WTC11 (cell line): ENCODE results near the gene ABHD4. TPM values are rescaled to one million over a fixed set of nuclear protein-coding genes. Genes with fewer than 3 reads are reported as not detected.

Experiments used
- ATAC-seq: fragments of 200-7000 bp; cut with Tn5 transposase; 2 replicates; pipeline ENCODE4 v1.10.0; 2021; ENCODE audit warnings: mild to moderate bottlenecking, moderate library complexity
- CTCF ChIA-PET: fragments of 300-600 bp; sonication (Branson Sonifier 250); formaldehyde crosslinking; loops from one replicate; lab custom pipeline; 2021; ENCODE audit warnings: antibody characterized with exemption; lab: Charles Lee
- POLR2A ChIA-PET: fragments of 350-600 bp; sonication (Branson Sonifier 250); formaldehyde crosslinking; loops from one replicate; lab custom pipeline; 2021; ENCODE audit warnings: antibody characterized with exemption; lab: Charles Lee
- DNase-seq: peaks from one replicate; pipeline ENCODE4 v3.0.0; 2021; ENCODE audit warnings: low spot score
- H3K27ac Mint-ChIP-seq: 2 replicates; pipeline ENCODE4 v1.8.0; 2021; ENCODE audit warnings: mixed read lengths
- H3K27me3 Mint-ChIP-seq: 2 replicates; pipeline ENCODE4 v1.8.0; 2021; ENCODE audit warnings: low read depth, mild to moderate bottlenecking, moderate library complexity, mixed read lengths
- H3K36me3 Mint-ChIP-seq: 2 replicates; pipeline ENCODE4 v1.8.0; 2021; ENCODE audit warnings: mixed read lengths
- H3K4me1 Mint-ChIP-seq: 2 replicates; pipeline ENCODE4 v1.8.0; 2022; ENCODE audit warnings: mixed read lengths
- H3K4me3 Mint-ChIP-seq: 2 replicates; pipeline ENCODE4 v1.8.0; 2021; ENCODE audit warnings: mild to moderate bottlenecking, moderate library complexity, mixed read lengths
- H3K9me3 Mint-ChIP-seq: 2 replicates; pipeline ENCODE4 v1.8.0; 2021; ENCODE audit warnings: mixed read lengths
- ARID4B ChIP-seq: sonication (generic); formaldehyde crosslinking; IDR thresholded peaks from 2 replicates; pipeline ENCODE4 v1.8.0; 2023; ENCODE audit warnings: missing genetic modification reagents, mild to moderate bottlenecking, borderline replicate concordance
- CREM ChIP-seq: sonication (generic); formaldehyde crosslinking; IDR thresholded peaks from 2 replicates; pipeline ENCODE4 v1.8.1; 2022; ENCODE audit warnings: mild to moderate bottlenecking, missing genetic modification reagents, moderate library complexity
- E2F5 ChIP-seq: sonication (generic); formaldehyde crosslinking; IDR thresholded peaks from 2 replicates; pipeline ENCODE4 v1.8.1; 2022; ENCODE audit warnings: mild to moderate bottlenecking, moderate library complexity, missing genetic modification reagents
- ESRRA ChIP-seq: sonication (generic); formaldehyde crosslinking; IDR thresholded peaks from 2 replicates; pipeline ENCODE4 v1.8.1; 2022; ENCODE audit warnings: mild to moderate bottlenecking, missing genetic modification reagents, borderline replicate concordance
- FOXK1 ChIP-seq: sonication (generic); formaldehyde crosslinking; IDR thresholded peaks from 2 replicates; pipeline ENCODE4 v1.8.0; 2022; ENCODE audit warnings: mild to moderate bottlenecking, moderate library complexity, missing genetic modification reagents
- JUN ChIP-seq: sonication (generic); formaldehyde crosslinking; IDR thresholded peaks from 2 replicates; pipeline ENCODE4 v1.8.0; 2023; ENCODE audit warnings: mild to moderate bottlenecking, missing genetic modification reagents
- KAT7 ChIP-seq: sonication (generic); formaldehyde crosslinking; IDR thresholded peaks from 2 replicates; pipeline ENCODE4 v1.8.1; 2023; ENCODE audit warnings: missing genetic modification reagents, mild to moderate bottlenecking, borderline replicate concordance
- MAX ChIP-seq: sonication (generic); formaldehyde crosslinking; IDR thresholded peaks from 2 replicates; pipeline ENCODE4 v1.8.0; 2022; ENCODE audit warnings: mild to moderate bottlenecking, missing genetic modification reagents
- MYBL2 ChIP-seq: sonication (generic); formaldehyde crosslinking; IDR thresholded peaks from 2 replicates; pipeline ENCODE4 v1.8.1; 2023; ENCODE audit warnings: mild to moderate bottlenecking, moderate library complexity, missing genetic modification reagents
- NR1H2 ChIP-seq: sonication (generic); formaldehyde crosslinking; IDR thresholded peaks from 2 replicates; pipeline ENCODE4 v1.9.0; 2021; ENCODE audit warnings: mild to moderate bottlenecking, moderate library complexity, missing genetic modification reagents
- PREB ChIP-seq: sonication (generic); formaldehyde crosslinking; IDR thresholded peaks from 2 replicates; pipeline ENCODE4 v1.8.1; 2022; ENCODE audit warnings: mild to moderate bottlenecking, missing genetic modification reagents, moderate library complexity, borderline replicate concordance
- PRRX2 ChIP-seq: fragments of 250-450 bp; sonication (Bioruptor Pico); IDR thresholded peaks from 2 replicates; pipeline ENCODE4 v1.8.0; 2021; ENCODE audit warnings: mild to moderate bottlenecking
- SMAD4 ChIP-seq: sonication (generic); formaldehyde crosslinking; IDR thresholded peaks from 2 replicates; pipeline ENCODE4 v1.8.0; 2022; ENCODE audit warnings: mild to moderate bottlenecking, missing genetic modification reagents
- TP53 ChIP-seq: sonication (generic); formaldehyde crosslinking; IDR thresholded peaks from 2 replicates; pipeline ENCODE4 v1.8.1; 2023; ENCODE audit warnings: mild to moderate bottlenecking, missing genetic modification reagents
- ZMAT4 ChIP-seq: fragments of 250-450 bp; sonication (Bioruptor Pico); IDR thresholded peaks from 2 replicates; pipeline ENCODE4 v1.9.0; 2021; ENCODE audit warnings: mild to moderate bottlenecking
- ZNF317 ChIP-seq: sonication (generic); formaldehyde crosslinking; IDR thresholded peaks from 2 replicates; pipeline ENCODE4 v1.8.1; 2023; ENCODE audit warnings: low read depth, mild to moderate bottlenecking, moderate library complexity, missing genetic modification reagents, borderline replicate concordance
- ZNF416 ChIP-seq: fragments of 250-450 bp; sonication (Bioruptor Pico); IDR thresholded peaks from 2 replicates; pipeline ENCODE4 v1.9.0; 2021; ENCODE audit warnings: mild to moderate bottlenecking, inconsistent platforms
- ZNF532 ChIP-seq: fragments of 250-450 bp; sonication (Bioruptor Pico); IDR thresholded peaks from 2 replicates; pipeline ENCODE4 v1.9.0; 2021; ENCODE audit warnings: mild to moderate bottlenecking, borderline replicate concordance
- total RNA-seq: library from RNA; stranded (reverse); gene quantifications from 3 replicates; pipeline ENCODE4 v1.2.3, GENCODE V29; 2021

ABHD4 gene
- total RNA-seq, 1 experiment from 2014 or later = 33.9 TPM

- no peak for TF ChIP-seq ZNF532 (CRISPR knock-in tag)
- TF ChIP-seq, all 79 proteins: peak for 3
These were observed 55.0 kb downstream of the ABHD4 start (continued) for GRCh38 chr14:22653012-22653621.

- Mint-ChIP-seq H3K27ac (no peak overlapping the region), H3K27me3 (no peaks in the 10 kb centered on the region), H3K4me1 (0 out of 2 replicates have a peak, but pooled peaks cover 3% of the 10 kb centered on the region)
- TF ChIP-seq TP53 (CRISPR knock-in tag) (no peak), MYBL2 (CRISPR knock-in tag) (no peak), SMAD4 (CRISPR knock-in tag) (no peak), E2F5 (CRISPR knock-in tag) (no peak), ZNF317 (no peak), JUN (CRISPR knock-in tag) (no peak), FOXK1 (CRISPR knock-in tag) (no peak), ZNF416 (CRISPR knock-in tag) (no peak), KAT7 (CRISPR knock-in tag) (no peak), PREB (CRISPR knock-in tag) (no peak), PRRX2 (CRISPR knock-in tag) (no peak), ESRRA (CRISPR knock-in tag) (no peak)
- TF ChIP-seq, all 79 proteins: peak for 0
- no peak overlapping the region for H3K4me3 Mint-ChIP-seq
- ChIA-PET POLR2A (no interaction called here), CTCF (interaction anchor here (1.0 to 5.1 kb wide), 2 partner anchors 86 to 100 kb away, joined by 3 to 42 read pairs; no protein-coding TSS in a partner anchor)
- no peaks in the 10 kb centered on the region for H3K36me3 Mint-ChIP-seq
- H3K9me3 Mint-ChIP-seq = no peaks in the 10 kb centered on the region
- DNase-seq (no peak), ATAC-seq (no peak)
These were observed 58.1 kb downstream of the ABHD4 start for GRCh38 chr14:22656226-22656625.

- ATAC-seq (no peak), DNase-seq (no peak)
- CTCF ChIA-PET = interaction anchor here (0.9 to 5.1 kb wide), 8 partner anchors 15 to 196 kb away, joined by 3 to 42 read pairs (median 4); no protein-coding TSS in a partner anchor
- 0 out of 2 replicates have a peak, but pooled peaks cover 3% of the 10 kb centered on the region for H3K4me1 Mint-ChIP-seq
- H3K27me3 Mint-ChIP-seq = no peaks in the 10 kb centered on the region
- no peaks in the 10 kb centered on the region for H3K9me3 Mint-ChIP-seq
- POLR2A ChIA-PET = interaction anchor here (0.7 kb wide), 1 partner anchor 165 kb away, joined by 3 read pairs; no protein-coding TSS in a partner anchor
- H3K36me3 Mint-ChIP-seq = no peaks in the 10 kb centered on the region
- no peak overlapping the region for H3K27ac Mint-ChIP-seq
- no peak overlapping the region for H3K4me3 Mint-ChIP-seq
- TF ChIP-seq CREM (CRISPR knock-in tag) (no peak), NR1H2 (no peak), MAX (CRISPR knock-in tag) (no peak), PREB (CRISPR knock-in tag) (no peak), ARID4B (CRISPR knock-in tag) (no peak), ZMAT4 (CRISPR knock-in tag) (no peak)
These were observed 59.0 kb downstream of the ABHD4 start for GRCh38 chr14:22656945-22657731.
